HUES6 (cell line): ENCODE measurements around the gene COL23A1.
"Not testable (repeated sequence)": the region's sequence is repeated elsewhere in the genome, so short reads cannot be mapped to it uniquely, and the experiment has no call there.

Source experiments
- H3K27ac ChIP-seq: 2 replicates; pipeline ENCODE4 v1.7.0; 2013; ENCODE audit warnings: low read depth, mild to moderate bottlenecking, low read length, inconsistent platforms
- H3K27me3 ChIP-seq: 2 replicates; pipeline ENCODE4 v1.6.1; 2013; ENCODE audit warnings: low read length; ENCODE audit not compliant: control insufficient read depth, insufficient read depth
- H3K36me3 ChIP-seq: 2 replicates; pipeline ENCODE4 v1.6.1; 2013; ENCODE audit warnings: low read length; ENCODE audit not compliant: control insufficient read depth, insufficient read depth
- H3K4me1 ChIP-seq: 2 replicates; pipeline ENCODE4 v1.6.1; 2013; ENCODE audit warnings: low read length; ENCODE audit not compliant: control insufficient read depth, insufficient read depth
- H3K4me3 ChIP-seq: 2 replicates; pipeline ENCODE4 v1.5.1; 2013; ENCODE audit warnings: low read depth, low read length
- H3K9ac ChIP-seq: one replicate; pipeline ENCODE4 v1.6.1; 2013; ENCODE audit warnings: mild to moderate bottlenecking, low read length
- H3K9me3 ChIP-seq: 2 replicates; pipeline ENCODE4 v1.6.1; 2013; ENCODE audit warnings: low read depth, low read length; ENCODE audit not compliant: control insufficient read depth, insufficient read depth

The COL23A1 gene

DNA sequence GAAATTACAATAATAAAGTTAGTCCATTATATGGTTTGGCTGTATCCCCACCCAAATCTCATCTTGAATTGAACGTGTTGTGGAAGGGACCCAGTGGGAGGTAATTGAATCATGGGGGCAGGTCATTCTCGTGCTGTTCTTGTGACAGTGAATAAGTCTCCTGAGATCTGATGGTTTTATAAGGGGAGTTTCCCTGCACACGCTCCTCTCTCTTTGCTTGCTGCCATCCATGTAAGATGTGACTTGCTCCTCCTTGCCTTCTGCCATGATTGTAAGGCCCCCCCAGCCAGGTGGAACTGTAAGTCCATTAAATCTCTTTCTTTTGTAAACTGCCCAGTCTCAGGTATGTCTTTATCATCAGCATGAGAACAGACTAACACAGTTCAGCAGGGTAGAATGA lies 220.7 kb downstream of the COL23A1 start:
- peaks cover 16% of the 10 kb centered on the region for H3K9me3 ChIP-seq
- H3K27me3 ChIP-seq, H3K4me3 ChIP-seq, H3K36me3 ChIP-seq, H3K27ac ChIP-seq, H3K9ac ChIP-seq: not testable (repeated sequence)
- peaks cover 17% of the 10 kb centered on the region for H3K4me1 ChIP-seq

DNA sequence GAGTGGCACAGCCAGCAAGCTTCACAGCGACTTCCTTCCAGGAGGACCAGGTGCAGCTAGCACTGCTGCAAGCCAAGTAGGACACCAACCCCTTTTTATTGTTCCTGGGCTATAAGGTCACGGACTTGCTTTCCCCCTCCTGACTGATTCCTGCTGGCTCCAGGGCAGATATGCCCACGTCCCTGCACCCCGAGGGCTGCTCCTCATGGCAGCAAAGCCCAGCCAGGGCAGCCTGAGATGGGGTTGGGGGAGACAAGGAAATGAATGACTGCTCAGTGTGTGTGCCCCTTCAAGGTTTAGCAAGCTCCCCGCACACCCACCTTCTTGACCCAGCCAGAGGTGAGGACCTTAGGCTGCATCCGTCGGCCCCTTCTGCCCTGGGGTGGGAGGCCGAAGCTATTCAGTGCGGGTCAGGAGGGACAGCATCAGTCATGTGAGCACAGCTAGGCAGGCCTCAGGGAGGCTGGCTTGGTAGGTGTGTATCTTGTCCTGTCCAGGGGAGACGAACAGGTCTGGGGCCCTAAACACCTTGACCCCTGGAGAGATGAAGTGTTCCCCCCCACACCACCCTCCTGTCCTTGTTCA lies 221.4 kb downstream of the COL23A1 start:
- peaks cover 16% of the 10 kb centered on the region for H3K9me3 ChIP-seq
- no peaks in the 10 kb centered on the region for H3K36me3 ChIP-seq
- peaks cover 17% of the 10 kb centered on the region for H3K4me1 ChIP-seq
- no peak overlapping the region for H3K27ac ChIP-seq
- no peaks in the 10 kb centered on the region for H3K27me3 ChIP-seq
- no peak overlapping the region for H3K9ac ChIP-seq
- no peak overlapping the region for H3K4me3 ChIP-seq

DNA sequence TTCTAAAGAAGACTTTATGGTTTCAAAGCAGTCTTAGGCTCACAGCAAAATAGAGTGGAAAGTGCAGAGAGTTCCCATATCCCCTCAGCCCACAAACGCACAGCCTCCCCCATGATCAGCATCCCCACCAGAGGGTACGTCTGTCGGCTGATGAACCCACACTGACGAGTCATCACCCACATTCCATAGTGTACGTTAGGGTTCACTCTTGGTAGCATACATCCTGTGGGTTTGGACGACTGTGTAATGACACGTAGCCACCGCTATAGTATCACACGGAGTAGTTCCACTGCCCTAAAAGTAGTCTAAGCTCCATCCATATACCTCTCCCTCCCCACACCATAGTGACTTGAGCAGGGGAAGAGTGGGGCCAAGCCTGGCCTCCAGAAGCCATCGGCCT lies 221.9 kb downstream of the COL23A1 start:
- Histone ChIP-seq H3K27ac (no peak overlapping the region), H3K4me3 (no peak overlapping the region), H3K9me3 (peaks cover 16% of the 10 kb centered on the region), H3K27me3 (no peaks in the 10 kb centered on the region), H3K9ac (no peak overlapping the region), H3K36me3 (no peaks in the 10 kb centered on the region), H3K4me1 (peaks cover 17% of the 10 kb centered on the region)

DNA sequence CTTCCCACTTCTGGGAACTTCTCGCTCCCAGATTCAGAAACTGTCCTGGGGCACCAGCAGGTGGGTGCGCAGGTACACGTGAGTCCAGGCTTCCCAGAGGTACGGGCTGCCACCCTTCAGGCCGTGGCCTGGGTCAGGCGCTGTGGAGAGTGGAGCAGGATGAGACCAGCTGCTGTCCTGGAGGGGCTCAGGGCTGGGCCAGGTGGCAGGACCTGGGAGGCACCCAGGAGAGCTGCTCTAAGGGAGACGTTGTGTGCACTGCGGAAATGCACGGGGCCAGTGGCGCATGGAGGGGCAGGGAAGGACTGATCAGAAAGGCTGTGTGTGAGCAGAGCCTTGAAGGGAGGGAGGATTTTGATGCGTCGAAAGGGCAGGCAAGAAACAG lies 222.5 kb downstream of the COL23A1 start:
- Histone ChIP-seq H3K4me3 (no peak overlapping the region), H3K9ac (no peak overlapping the region), H3K27ac (no peak overlapping the region), H3K27me3 (no peaks in the 10 kb centered on the region), H3K4me1 (peaks cover 17% of the 10 kb centered on the region), H3K9me3 (peaks cover 16% of the 10 kb centered on the region), H3K36me3 (no peaks in the 10 kb centered on the region)

DNA sequence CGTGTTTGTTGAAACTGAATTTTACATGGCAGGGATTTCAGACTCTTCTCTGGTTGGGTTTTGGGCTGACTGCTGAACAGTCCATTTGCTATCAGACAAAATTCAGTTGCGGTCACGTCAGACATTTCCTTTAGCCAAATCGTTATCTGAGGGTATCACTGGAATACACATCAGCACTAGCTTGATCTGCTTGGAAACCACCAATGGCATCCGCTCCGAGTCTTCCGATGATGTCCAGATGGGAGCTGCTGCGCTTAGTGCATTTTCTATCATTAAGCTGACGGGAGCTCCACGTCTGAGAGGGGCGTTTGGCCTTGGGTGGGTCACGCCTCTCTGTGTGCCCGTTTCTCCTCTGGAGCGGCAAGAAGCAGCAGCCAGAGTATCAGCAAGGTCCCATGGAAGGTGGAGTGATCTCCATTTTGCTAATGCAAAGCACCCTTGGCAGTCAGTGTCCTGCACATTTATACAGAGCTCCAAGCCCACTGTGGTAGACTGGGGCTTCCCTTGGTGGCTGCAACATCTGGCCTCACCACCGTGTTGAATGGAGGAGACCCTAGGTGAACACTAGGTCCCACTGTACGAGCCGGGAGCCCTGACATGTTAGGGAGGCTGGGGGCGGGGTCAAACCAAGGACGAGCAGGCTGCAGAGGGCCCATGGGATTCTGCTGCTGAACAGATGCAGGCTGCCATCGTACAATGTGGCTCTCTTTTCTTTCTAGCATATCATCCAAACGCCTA lies 223.0 kb downstream of the COL23A1 start:
- Histone ChIP-seq H3K9me3 (peaks cover 16% of the 10 kb centered on the region), H3K27me3 (no peaks in the 10 kb centered on the region), H3K4me1 (peaks cover 17% of the 10 kb centered on the region), H3K36me3 (no peaks in the 10 kb centered on the region), H3K27ac (no peak overlapping the region), H3K4me3 (no peak overlapping the region), H3K9ac (no peak overlapping the region)

DNA sequence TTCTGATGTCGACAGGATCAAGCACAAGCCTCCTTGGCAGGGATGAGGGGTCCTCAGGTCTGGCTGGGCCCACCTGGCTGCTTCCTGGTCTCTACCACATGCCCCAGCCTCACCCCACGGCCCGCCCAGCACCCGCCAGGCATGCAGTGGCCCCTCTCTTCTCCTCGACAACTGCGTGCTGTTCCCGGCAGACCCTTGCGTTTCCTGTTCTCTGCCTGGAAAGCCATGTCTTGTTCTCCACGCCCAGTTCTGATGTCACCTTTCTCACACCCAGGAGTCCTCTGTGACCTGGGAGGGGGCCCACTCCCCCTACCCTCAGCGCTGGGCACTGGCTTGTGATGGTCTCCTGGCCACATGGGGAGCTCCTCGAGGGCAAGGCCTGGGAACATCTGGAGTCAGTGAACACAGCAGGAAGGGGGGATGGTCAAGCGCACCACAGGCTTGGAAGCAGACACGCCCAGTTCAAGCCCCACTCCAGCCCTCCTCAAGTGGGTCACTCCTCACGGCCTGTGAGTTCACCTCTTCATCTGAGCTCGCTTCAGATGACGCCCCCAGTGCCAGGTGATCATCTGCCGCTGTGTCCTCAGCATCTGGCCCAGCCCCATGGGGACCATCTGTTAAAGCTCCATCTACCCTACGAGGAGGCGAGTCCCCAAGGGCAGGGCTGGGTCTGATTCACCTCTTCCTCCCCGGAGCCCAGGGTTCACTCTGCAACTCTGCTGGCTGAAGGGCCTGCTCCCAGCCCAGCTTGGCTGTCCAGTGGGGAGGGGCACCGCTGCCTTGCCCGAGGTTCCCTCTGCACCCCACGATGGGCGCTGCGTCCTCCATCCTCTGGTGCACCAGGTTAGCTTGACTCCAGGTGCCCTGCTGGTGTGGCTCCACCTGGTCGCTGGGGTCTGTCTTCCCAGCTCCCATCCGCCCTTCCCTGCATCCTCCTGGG lies 224.4 kb downstream of the COL23A1 start:
- Histone ChIP-seq H3K27ac (no peak overlapping the region), H3K4me1 (peaks cover 15% of the 10 kb centered on the region; the same call in 1 of the 2 replicates)

DNA sequence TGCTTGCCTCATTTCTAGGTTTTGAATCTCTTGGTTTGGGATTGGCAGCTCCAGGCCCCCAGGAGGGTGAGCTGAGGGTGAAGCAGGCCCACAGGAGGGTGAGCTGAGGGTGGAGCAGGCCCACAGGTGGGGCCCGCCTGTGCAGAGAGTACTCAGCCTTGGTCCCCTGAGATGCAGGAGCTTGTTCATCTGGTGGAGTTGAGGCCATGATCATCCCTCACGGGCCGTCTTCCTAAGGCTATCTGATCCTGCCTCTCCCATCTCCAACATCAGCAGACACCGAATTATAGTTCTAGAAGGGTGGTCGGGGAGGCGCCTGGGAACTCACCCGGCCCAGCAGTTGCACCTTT lies 225.9 kb downstream of the COL23A1 start:
- Histone ChIP-seq H3K9me3 (peaks cover 8% of the 10 kb centered on the region), H3K36me3 (no peaks in the 10 kb centered on the region)

More for the DNA sequence above, 224.4 kb downstream of the COL23A1 start:
- Histone ChIP-seq H3K9me3 (peaks cover 16% of the 10 kb centered on the region), H3K36me3 (no peaks in the 10 kb centered on the region), H3K4me3 (no peak overlapping the region), H3K27me3 (no peaks in the 10 kb centered on the region), H3K9ac (no peak overlapping the region)

DNA sequence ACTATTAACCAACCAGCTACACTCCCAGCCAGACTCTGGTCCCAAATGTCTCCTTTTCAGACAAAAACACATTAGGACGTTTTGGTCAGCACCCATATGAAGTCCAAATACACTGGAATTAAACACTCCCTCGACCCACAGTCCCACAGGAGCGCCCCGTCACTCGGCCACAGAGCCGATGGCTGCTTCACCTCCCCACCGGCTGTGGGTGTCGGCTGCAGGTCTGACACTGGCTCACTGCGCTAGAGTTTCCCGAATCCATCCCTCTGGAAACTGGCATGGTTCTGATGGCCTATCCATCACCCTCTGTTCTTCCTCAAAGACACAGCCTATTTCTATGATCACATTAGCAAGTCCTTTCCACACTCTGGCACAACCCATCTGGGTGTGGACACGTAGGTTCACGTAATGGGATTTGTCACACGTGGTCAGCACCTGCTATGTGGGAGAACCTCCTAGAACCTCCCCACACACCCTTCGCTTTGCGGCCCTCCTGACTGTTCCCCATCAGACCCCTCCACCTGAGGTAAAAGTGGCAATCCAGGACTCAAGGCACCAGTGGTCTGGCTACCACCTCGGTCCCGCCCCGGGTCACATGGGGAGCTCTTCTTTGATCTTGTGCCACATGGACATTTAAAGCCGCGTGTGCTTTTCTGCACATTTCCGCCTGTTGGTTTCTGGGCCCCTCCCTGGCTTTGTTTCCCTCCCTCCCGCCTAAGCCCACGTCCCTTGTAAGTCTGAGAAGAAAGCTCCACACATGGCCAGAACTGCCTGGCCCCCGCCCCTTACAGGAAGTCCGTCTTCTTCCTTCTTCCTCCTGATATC lies 226.5 kb downstream of the COL23A1 start:
- no peak overlapping the region for H3K9ac ChIP-seq
- H3K9me3 ChIP-seq = peaks cover 3% of the 10 kb centered on the region; the same call in 1 of the 2 replicates
- no peak overlapping the region for H3K27ac ChIP-seq
- H3K4me1 ChIP-seq = peaks cover 18% of the 10 kb centered on the region; the same call in 1 of the 2 replicates
- no peaks in the 10 kb centered on the region for H3K36me3 ChIP-seq
- H3K27me3 ChIP-seq = no peaks in the 10 kb centered on the region
- no peak overlapping the region for H3K4me3 ChIP-seq

More for the DNA sequence above, 225.9 kb downstream of the COL23A1 start:
- Histone ChIP-seq H3K4me3 (no peak overlapping the region), H3K27me3 (no peaks in the 10 kb centered on the region), H3K27ac (no peak overlapping the region), H3K9ac (no peak overlapping the region), H3K4me1 (peaks cover 18% of the 10 kb centered on the region; the same call in 1 of the 2 replicates)

DNA sequence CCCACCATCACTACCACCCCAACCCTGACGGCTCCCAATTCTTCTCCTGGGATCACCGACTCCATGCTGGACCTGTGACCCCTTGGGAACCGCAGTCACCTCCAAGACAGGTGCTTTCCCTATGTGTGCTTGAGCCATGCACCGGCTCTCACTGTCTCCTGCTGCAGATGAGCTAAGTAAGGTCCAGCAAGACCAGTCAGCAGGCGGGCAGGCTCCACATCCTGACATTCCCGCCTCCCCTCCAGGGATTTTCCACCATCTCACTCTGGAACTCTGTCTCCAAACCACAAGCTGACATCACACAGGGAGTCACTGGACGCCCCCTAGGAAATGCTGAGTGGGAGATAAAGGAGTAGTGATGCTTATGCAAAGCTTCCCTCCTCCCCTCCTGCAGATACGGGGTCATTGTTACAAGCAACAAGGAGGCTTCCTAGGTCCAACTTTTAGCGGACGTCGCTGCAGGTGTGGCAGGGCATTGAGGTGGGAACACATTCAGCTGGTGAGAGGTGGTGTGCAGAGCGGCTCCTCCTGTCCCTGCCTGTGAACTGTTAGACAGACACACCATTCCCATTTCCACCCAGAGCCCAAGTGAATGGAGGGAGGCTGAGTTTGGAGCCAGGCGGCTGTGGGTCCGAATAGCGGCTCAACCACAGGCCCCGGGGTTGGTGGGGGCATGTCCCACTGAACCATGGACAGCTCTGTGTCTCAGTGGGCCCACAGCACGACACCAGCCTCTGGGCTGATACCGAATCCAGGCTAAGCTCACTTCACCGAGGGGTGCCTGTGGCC lies 228.3 kb downstream of the COL23A1 start:
- H3K4me3 ChIP-seq = no peak overlapping the region
- no peaks in the 10 kb centered on the region for H3K27me3 ChIP-seq
- no peaks in the 10 kb centered on the region for H3K36me3 ChIP-seq
- no peak overlapping the region for H3K9ac ChIP-seq
- no peaks in the 10 kb centered on the region for H3K9me3 ChIP-seq
- peaks cover 29% of the 10 kb centered on the region for H3K4me1 ChIP-seq
- H3K27ac ChIP-seq = no peak overlapping the region

DNA sequence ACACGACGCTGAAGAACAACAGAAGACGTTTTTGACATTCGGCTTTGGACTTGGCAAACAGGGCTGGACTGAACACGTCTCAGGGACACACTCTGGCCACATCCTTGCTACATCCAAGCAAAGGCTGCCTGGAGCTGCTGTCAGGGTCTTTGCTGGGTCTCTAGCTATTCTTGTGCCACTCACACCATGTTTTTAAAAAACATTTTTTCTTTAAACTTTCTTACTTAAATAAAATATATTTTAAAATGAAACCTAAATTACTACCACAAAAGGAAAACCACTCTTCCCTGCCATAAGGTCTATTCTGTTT lies 229.3 kb downstream of the COL23A1 start:
- Histone ChIP-seq H3K27ac (no peak overlapping the region), H3K9ac (no peak overlapping the region), H3K4me1 (peaks cover 39% of the 10 kb centered on the region), H3K9me3 (no peaks in the 10 kb centered on the region), H3K36me3 (no peaks in the 10 kb centered on the region), H3K27me3 (no peaks in the 10 kb centered on the region), H3K4me3 (no peak overlapping the region)
